ENCODE measurements around the gene ACOX2. TPM values are rescaled to one million over a fixed set of nuclear protein-coding genes. Genes with fewer than 3 reads are reported as not detected.
"Not testable (repeated sequence)": the region's sequence is repeated elsewhere in the genome, so short reads cannot be mapped to it uniquely, and the experiment has no call there.

Gene ACOX2
- polyA plus RNA-seq, 1 donor = 22.2 TPM

GRCh38 chr3:58535531-58536500, 1.2 kb downstream of the ACOX2 start:
- no peak for DNase-seq (ENCODE audit: low read depth)

DNA sequence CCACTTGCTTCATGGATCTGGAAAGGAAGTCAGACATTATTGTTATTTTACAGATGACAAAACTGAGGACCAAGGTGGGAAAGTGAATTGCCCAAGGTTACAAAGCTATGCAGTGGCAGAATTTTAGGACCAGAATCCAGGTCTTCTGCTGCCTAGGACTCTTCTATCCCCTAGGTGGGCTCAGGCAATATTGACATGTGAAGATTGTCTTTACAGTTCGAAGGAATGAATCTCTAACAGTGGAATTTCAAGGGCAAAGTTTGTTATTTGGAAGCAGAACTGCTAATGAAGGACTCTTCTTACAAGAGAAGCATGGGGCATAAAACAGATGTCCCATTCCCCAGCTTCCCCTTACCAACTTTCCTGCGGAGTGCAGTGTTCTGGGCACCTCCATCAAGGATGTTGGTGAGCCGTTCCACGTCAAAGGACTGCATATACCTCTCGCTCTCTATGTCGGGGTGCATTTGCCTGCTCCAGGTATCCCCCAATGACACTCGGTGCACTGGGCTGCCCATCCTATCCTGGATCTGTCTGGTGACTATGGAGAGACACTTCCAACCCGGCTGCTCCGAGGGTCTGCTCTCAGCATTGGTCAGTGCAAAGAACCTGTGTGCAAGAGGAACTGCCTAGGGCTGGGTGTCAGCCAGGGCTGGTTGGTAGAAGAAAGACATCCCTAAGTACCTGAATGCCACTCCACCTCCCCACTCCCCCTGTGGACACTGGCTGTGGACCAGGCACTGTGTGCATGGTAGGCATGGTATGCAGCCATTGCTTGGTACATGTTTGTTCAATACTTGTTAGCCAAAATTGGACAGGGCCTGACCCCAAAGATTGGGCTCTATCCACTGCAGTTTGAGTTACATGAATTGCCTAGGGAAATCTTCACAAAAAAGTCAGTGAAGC, 2.1 kb downstream of the ACOX2 start:
- DNase-seq (ENCODE audit: low read depth) = no peak

DNA sequence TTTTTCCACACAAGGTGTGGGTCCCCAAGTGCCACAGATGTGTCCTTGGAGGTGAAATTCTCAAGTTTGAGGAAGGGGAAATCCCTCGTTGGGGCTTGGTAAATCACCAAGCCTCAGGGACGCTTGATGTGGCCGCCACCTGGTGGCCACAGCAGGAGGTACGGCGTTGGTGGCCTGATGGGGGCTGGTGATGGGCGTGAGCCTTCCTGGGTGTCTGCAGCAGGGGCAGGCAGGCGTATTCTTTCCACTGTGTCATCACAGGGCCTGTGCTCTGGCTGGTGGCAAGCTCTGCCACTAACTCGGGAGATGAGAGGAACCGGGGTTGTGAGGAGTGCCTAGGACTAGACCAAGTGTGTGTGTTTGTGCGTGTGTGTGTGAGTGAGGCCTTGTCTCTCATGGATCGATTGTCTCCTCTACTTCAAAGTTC, 4.2 kb downstream of the ACOX2 start:
- no peak for DNase-seq (ENCODE audit: low read depth)

GRCh38 chr3:58531956-58532355, 5.0 kb downstream of the ACOX2 start:
- DNase-seq (ENCODE audit: low read depth) = no peak

DNA sequence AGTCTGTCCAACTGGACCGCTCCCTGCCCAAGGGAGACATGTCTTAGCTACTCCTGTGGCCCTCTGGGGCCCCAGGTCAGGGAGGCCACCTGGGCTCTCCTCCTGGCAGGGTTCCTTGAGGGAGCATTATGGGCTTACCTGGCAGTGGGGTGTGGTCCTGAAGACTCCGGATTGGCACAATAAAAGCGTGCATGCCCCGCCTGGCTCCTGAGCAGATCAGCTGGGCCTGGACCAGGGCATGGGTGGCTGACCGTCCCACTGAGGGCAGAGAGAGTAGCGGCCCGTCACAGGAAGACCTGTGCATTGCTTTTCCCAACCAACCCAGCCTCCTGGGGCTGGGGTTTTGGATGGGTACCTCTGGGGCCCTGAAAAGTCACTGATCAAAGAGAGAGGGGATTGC, 5.4 kb downstream of the ACOX2 start:
- no peak for DNase-seq (ENCODE audit: low read depth)

GRCh38 chr3:58530354-58530865, 6.6 kb downstream of the ACOX2 start:
- no peak for DNase-seq (ENCODE audit: low read depth)

DNA sequence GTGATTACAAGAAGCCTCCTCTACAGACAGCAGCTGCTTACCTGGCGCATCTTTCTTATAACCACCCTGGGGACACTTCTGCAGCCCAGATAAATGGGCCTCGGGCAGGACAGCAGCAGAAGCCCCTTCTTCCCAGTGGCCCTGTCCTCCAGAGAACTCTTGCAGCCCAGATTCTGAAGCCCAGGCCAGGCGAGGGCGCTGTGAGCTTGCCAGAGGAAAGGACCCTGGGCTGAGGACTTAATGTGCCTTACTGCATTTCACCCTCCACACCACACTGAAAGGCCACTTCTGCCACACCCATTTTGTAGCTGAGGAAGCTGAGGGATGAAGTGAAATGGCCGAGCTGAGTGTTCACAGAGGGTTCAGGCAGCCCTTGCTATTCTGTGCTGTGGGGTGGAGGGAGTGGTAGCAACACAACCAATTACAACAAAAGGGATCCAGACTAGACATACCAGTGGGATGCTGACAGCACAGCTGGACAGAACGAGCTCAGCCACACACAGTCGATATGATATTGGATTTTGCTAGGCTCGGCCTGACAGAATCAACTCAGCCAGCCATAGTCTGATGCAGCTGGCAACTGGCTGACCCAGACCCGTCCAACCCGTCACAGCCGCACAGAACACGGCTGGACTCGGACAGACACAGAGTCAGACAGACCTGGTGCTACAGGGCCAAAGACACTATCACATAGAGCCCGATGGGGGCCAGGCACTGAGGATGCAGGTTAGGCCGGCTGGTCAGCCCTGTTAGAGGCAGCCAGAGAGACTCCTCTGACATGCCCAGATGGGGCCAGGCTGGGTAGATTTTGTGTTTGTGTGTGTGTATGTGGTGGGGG, 7.3 kb downstream of the ACOX2 start:
- no peak for DNase-seq (ENCODE audit: low read depth)

DNA sequence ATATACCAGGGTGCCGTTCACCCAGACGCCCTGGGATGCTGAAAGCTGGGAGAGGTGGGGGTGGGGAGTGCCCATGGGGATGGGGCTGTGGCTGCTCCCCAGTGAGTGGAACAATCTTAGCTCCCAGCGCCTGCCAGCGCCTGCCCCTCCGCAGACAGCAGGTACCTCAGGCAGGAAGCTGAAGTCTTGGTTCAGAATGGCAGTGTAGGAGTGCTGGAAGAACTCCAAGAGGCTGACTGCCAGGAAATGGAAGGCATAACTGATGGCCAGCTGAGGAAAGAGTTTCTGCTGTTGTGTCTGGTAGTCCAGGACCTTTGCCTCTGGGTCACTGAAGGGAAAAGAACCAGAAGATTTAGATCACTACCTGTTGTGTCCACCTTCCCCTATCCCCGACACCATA, 8.4 kb downstream of the ACOX2 start:
- no peak for DNase-seq (ENCODE audit: low read depth)

- not testable (repeated sequence) for DNase-seq (ENCODE audit: low read depth)
These were observed 9.6 kb downstream of the ACOX2 start for GRCh38 chr3:58527440-58527839.

DNA sequence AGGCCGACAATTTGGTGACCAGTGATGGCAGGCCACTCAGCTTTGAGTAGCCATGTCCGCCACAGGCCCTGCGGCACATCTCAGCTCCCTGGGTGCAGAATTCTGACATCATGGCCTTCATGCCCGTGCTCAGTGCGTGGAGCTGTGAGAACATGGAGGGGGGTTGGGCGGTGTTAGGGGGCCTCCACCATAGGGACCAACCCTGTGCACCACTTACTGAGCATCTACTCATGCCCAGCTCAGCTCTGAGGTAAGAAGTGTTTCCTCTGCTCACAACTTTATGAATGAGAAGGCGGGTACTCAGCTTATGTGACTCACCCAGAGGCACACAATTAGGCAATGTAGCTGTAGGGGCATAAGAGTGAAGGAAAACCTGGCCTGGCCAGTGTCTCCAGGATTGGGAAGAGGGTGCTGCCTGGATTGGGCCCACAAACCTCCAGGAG, 10.5 kb downstream of the ACOX2 start:
- no peak for DNase-seq (ENCODE audit: low read depth)

- DNase-seq (ENCODE audit: low read depth) = no peak
These were observed 12.6 kb downstream of the ACOX2 start for GRCh38 chr3:58524326-58524888.

DNA sequence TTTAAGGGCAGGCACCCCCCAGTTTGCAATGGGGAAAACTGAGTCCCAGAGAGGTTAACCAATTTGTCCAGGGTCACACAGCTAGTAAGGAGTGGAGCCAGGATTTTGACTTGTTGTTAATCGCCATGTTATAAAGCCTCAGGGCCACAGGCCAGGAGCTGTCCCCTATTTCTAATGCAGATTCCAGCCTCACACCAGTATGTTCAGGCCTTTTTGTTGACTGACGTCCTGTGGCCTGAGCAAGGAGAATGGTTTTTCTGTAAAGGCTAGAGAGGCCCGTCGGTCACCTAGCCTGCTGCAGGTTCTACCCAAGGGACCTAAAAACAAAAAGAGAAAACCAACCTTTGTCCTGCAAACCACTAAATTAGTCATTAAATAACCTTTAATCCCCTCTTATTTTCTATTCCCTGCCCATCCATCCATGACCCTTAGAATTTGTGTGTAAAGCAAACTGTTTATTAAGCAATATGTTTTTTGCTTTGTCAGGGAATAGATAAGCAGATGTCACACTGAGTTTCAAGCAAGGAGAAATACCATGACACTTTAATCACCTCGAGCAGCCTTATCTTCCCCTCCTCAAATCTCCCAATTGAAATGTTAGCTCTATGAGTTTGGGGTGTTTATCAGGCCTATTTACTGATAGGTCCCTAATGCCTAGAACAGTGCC, 14.1 kb downstream of the ACOX2 start:
- no peak for DNase-seq (ENCODE audit: low read depth)

GRCh38 chr3:58521917-58522631, 14.9 kb downstream of the ACOX2 start:
- no peak for DNase-seq (ENCODE audit: low read depth)

DNA sequence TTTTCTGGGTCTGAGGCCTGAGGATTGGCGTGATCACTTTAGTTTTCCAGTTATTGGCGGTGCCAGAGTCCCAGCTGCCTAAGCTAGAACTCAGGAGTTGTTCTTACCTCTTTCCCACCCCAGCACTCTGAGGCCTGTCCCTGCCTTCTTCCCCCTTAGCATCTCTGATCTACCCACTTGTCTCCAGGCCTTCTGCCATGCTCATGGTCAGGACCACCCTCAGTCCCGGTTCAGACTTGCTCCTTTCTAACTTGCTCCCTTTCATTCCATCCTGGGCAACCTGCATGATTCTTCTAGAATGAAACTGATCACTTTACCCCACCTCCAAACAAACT, 15.7 kb downstream of the ACOX2 start:
- no peak for DNase-seq (ENCODE audit: low read depth)

DNA sequence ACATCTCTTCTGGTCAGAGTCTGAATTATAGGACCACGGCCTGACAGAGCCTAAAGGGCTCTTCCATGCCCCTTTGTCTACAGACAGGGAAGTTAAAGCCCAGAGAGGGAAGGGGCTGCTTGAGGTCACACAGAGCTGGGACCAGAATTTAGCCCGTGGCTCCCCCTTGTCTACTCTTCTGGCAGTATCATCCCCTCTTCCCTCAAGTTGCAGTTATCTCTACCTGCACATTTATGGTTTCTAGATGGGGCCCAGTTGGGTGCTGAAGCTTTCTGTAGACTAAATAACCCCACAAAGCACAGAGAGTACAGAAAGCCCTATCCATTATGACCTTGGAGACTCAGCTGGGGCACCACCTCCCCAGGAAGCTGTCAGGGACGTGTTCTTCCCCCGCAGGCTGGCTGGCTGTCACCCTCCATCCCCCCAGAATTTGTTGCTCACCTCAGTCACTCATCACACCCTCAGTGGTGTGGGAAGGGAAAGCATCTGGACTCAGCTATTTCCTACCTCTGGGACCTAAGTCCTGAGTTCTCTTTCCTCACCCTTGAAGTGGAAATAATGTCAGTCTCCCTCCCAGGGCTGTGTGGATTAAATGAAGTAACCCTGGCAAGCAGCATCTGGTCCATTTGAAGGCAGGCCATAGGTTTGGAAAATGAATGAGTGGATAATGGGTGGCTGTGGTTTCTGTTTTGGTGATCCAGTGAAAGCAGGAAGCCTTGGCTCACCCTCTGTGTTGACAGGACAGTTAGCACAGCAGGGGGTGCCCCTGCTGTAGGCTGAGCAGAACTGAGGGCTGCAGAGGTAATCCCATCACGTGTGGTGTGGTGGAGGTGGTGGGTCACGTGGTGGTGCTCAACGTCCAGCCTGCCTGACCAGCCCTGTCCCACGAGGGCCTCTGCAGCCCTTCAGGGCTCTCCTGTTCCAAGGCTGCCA, 16.3 kb downstream of the ACOX2 start:
- no peak for DNase-seq (ENCODE audit: low read depth)

- DNase-seq (ENCODE audit: low read depth) = no peak
These were observed 17.2 kb downstream of the ACOX2 start for GRCh38 chr3:58519668-58520402.

DNA sequence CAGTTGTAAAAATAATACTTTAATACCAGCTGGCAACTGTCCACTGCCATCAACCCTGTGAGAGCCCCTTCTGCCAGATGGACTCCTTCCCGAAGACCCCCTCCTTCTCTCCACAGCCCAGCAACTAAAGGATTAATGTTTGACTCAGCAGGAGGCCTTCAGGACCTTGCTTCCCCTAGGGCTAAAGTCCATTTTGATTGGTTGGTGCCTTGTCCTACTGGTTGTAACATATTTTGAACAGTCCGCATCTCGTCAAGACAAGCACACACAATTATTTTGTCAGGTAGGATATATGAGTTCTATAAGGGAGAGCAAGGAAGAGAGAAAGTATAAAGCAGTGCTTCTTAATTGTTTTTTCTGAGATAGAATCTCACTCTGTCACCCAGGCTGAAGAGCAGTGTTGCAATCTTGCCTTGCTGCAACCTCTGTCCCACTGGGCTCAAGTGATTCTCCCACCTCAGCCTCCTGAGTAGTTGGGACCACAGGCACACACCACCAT, 18.6 kb downstream of the ACOX2 start:
- no peak for DNase-seq (ENCODE audit: low read depth)

DNA sequence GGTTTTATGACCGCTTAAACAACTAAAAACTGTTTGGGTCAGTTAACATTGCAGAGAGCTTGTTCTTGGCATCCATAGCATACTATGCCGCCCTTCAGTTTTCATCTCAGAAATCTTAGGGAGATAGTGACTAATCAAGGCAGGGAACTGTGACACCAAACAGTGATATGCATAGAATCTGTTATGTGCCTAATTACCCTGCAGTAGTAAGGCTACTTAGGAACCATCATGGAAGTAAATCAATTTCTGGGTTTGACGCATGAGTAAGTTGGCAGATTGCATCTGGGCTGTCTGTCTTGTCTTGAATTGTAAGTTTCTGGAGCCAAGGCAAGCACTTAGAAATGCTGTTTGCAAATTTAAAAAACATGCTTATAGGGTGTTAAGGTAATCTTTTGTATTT, 22.6 kb downstream of the ACOX2 start:
- DNase-seq (ENCODE audit: low read depth) = no peak
